Suprapubic skin (tissue), 4 donors: Measurements from ENCODE around the gene PLEKHG4B. TPM values are rescaled to one million over a fixed set of nuclear protein-coding genes. Genes with fewer than 3 reads are reported as not detected.

Source experiments
- DNase-seq, 2 donors: peaks; one replicate each; pipeline ENCODE4 v3.0.0-alpha.2; 2019; ENCODE audit warnings: low spot score in 2 of 2
- H3K27ac ChIP-seq: fragments of 200-600 bp; sonication (generic); one replicate; pipeline ENCODE4 v1.5.1; 2019
- H3K27me3 ChIP-seq: fragments of 200-600 bp; sonication (generic); one replicate; pipeline ENCODE4 v1.5.1; 2019
- H3K36me3 ChIP-seq: fragments of 200-600 bp; sonication (generic); one replicate; pipeline ENCODE4 v1.5.1; 2019
- H3K4me1 ChIP-seq: fragments of 200-600 bp; sonication (generic); one replicate; pipeline ENCODE4 v1.5.1; 2019
- H3K4me3 ChIP-seq: fragments of 200-600 bp; sonication (generic); one replicate; pipeline ENCODE4 v1.5.1; 2019; ENCODE audit warnings: mild to moderate bottlenecking
- H3K9me3 ChIP-seq: fragments of 200-600 bp; sonication (generic); one replicate; pipeline ENCODE4 v1.5.1; 2019
- EP300 ChIP-seq: sonication (generic); formaldehyde crosslinking; IDR thresholded peaks from one replicate; pipeline ENCODE4 v1.6.1; 2017; ENCODE audit warnings: antibody characterized with exemption
- POLR2A ChIP-seq, 2 donors: fragments of 450-650 bp; IDR thresholded peaks; one replicate each; pipeline ENCODE4 v1.6.1; 2017; ENCODE audit warnings: antibody characterized with exemption in 2 of 2, mild to moderate bottlenecking in 2 of 2, moderate library complexity in 2 of 2
- POLR2AphosphoS5 ChIP-seq, 3 donors: sonication (generic); formaldehyde crosslinking; IDR thresholded peaks; one replicate each; pipeline ENCODE4 v1.6.1; 2017; ENCODE audit warnings: antibody characterized with exemption in 3 of 3
- WGBS: methylation state at CpG from one replicate; pipeline ENCODE4 v1.1.5; 2018; 5-methylcytosine and 5-hydroxymethylcytosine counted together
- total RNA-seq, 4 donors: library from RNA; depleted of rRNA; stranded (reverse); fragments of >200 nt; gene quantifications; one replicate each; pipeline ENCODE4 v1.1.0, GENCODE V29; 2016
- TF ChIP-seq, protein P1 (sequence below), 2 donors: fragments of 200-600 bp in 1 of 2; fragments of 450-650 bp in 1 of 2; sonication (generic) in 1 of 2; IDR thresholded peaks; one replicate each; pipeline ENCODE4 v1.5.1; 2016 to 2019; ENCODE audit warnings: antibody characterized with exemption in 2 of 2, mild to moderate bottlenecking in 1 of 2, moderate library complexity in 1 of 2

PLEKHG4B gene
- total RNA-seq, 4 donors from 2014 or later: 0.45 to 2.4 (median 1.2) TPM

DNA sequence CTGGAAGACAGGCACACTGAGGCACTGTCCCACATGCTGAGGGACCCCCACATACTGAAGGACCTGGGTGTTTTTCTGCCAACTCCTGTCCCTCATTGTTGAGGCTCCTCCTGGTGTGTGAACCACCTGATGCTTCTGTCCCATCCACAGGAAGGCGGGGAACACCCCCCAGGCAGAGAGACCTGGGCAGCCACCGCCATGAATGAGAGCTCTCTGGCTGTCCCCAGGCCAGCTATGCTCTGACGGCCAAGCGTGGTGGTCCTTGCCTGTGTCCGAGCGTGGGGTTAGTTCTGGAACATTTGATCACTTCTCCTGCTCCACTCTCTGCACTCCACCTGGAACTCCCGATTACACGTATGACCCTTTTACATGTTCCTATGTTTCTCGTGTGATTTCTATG, 87.4 kb downstream of the PLEKHG4B start:
- TF ChIP-seq EP300 (no peak), POLR2AphosphoS5 (IDR thresholded peaks at IDR 0.05) (no peak), POLR2A (IDR thresholded peaks at IDR 0.05) (no peak)
- TF ChIP-seq, protein P1, sequence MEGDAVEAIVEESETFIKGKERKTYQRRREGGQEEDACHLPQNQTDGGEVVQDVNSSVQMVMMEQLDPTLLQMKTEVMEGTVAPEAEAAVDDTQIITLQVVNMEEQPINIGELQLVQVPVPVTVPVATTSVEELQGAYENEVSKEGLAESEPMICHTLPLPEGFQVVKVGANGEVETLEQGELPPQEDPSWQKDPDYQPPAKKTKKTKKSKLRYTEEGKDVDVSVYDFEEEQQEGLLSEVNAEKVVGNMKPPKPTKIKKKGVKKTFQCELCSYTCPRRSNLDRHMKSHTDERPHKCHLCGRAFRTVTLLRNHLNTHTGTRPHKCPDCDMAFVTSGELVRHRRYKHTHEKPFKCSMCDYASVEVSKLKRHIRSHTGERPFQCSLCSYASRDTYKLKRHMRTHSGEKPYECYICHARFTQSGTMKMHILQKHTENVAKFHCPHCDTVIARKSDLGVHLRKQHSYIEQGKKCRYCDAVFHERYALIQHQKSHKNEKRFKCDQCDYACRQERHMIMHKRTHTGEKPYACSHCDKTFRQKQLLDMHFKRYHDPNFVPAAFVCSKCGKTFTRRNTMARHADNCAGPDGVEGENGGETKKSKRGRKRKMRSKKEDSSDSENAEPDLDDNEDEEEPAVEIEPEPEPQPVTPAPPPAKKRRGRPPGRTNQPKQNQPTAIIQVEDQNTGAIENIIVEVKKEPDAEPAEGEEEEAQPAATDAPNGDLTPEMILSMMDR (IDR thresholded peaks at IDR 0.05): no peak
- H3K36me3 ChIP-seq: no peaks in the 10 kb centered on the region
- H3K9me3 ChIP-seq: no peaks in the 10 kb centered on the region
- WGBS: 94% methylated on average over 9 of the region's 9 CpGs
- H3K4me3 ChIP-seq: no peak overlapping the region
- no peak for DNase-seq
- H3K4me1 ChIP-seq: no peaks in the 10 kb centered on the region
- no peak overlapping the region for H3K27ac ChIP-seq
- H3K27me3 ChIP-seq: peaks cover 12% of the 10 kb centered on the region

DNA sequence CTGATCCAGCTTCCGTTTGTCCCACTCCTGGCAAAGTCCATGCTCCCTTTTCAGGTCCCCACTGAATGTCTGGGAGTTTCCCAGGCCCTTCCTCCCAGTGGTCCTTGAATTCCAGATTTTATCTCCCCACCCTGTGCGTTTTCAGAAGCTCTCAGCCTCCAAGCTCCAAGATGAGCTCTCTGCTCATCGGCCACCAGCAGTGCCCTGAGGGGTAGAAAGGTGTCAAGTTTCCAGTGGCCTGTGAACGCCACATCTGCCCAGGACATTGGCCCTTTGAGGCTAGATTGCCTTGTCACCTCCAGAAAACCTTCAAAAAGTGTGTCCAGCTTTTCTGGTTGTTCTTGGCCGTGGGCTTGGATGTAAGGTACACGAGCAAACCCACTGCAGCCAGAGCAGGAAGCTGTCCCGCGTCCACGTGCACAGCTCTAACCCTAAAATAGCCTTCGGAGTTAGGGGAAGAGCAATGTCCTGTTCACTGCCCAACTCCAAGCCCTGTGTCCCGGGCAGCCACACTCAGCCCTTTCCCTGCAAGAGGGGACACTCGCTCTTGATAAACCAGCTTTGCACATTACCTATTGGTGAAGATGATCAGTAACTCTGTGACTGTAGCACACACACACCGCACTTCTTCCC, 88.4 kb downstream of the PLEKHG4B start:
- H3K36me3 ChIP-seq: no peaks in the 10 kb centered on the region
- TF ChIP-seq, protein P1 (IDR thresholded peaks at IDR 0.05): no peak
- TF ChIP-seq EP300 (no peak), POLR2AphosphoS5 (IDR thresholded peaks at IDR 0.05) (no peak), POLR2A (IDR thresholded peaks at IDR 0.05) (no peak)
- no peaks in the 10 kb centered on the region for H3K9me3 ChIP-seq
- 80% methylated on average over 13 of the region's 13 CpGs for WGBS
- peaks cover 8% of the 10 kb centered on the region for H3K27me3 ChIP-seq
- no peak overlapping the region for H3K27ac ChIP-seq
- no peak overlapping the region for H3K4me3 ChIP-seq
- no peak for DNase-seq
- H3K4me1 ChIP-seq: no peaks in the 10 kb centered on the region

DNA sequence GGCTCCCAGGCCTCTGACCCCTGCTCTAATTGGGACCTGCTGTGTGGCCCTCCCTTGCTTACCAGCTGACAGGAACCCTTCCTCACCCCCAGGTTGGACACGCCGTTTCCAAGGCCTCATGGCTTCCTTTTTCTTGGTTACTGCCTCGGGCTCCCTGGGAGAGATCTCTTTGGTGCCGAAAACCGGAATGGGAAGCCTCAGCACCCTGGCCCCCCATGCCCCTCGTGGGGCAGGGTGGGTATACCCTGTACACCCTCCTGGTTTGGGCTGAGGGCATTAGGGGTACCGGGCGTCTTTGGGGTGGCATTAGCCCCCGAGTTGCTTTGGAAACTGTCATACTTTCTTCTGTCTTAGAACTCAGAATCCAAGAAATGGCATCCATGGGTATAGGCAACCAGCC, 89.2 kb downstream of the PLEKHG4B start:
- Histone ChIP-seq H3K4me3 (no peak overlapping the region), H3K27ac (no peak overlapping the region), H3K4me1 (no peaks in the 10 kb centered on the region), H3K36me3 (no peaks in the 10 kb centered on the region), H3K27me3 (peaks cover 8% of the 10 kb centered on the region), H3K9me3 (no peaks in the 10 kb centered on the region)
- WGBS: 90% methylated on average over 6 of the region's 9 CpGs
- DNase-seq: no peak
- TF ChIP-seq, protein P1 (IDR thresholded peaks at IDR 0.05): no peak
- TF ChIP-seq POLR2AphosphoS5 (IDR thresholded peaks at IDR 0.05) (no peak), EP300 (no peak), POLR2A (IDR thresholded peaks at IDR 0.05) (no peak)

DNA sequence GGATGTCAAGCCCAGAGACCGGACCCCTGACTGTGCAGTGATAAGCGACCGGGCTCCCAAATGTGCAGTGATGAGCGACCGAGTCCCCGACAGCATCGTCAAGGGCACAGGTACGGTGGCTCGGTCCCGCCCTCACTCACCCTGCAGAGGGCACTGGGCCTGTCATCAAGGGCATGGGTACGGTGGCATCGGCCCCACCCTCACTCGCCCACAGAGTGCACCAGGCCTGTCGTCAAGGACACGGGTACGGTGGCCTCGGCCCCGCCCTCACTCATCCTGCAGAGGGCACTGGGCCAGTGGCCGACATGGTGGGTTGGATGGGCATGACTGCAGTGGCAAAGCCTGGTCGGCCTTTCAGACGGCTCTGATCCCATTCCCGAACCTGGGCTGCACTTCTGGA, 89.6 kb downstream of the PLEKHG4B start:
- 94% methylated on average over 5 of the region's 22 CpGs for WGBS

DNA sequence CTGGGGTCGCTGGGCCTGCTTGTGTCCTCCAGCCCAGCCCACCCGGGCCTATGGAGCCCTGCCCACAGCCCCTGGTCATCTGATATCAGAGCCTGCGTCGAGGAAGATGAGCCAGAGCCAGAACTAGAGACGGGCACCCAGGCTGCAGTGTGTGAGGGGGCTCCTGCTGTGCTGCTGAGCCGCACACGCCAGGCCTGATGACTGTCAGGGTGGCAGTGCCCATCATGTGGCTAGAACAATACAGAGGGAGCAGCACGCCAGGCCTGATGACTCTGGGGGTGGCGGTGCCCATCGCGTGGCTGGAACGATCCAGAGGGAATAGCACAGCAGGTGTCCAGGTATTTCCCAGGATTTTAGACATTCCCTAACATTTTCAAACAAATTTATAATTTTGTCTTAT, 90.2 kb downstream of the PLEKHG4B start:
- no peaks in the 10 kb centered on the region for H3K4me1 ChIP-seq
- H3K36me3 ChIP-seq: no peaks in the 10 kb centered on the region
- TF ChIP-seq, protein P1 (IDR thresholded peaks at IDR 0.05): no peak
- TF ChIP-seq EP300 (no peak), POLR2AphosphoS5 (IDR thresholded peaks at IDR 0.05) (no peak), POLR2A (IDR thresholded peaks at IDR 0.05) (no peak)
- no peak overlapping the region for H3K4me3 ChIP-seq
- WGBS: 95% methylated on average over 5 of the region's 12 CpGs
- no peak overlapping the region for H3K27ac ChIP-seq
- H3K27me3 ChIP-seq: peaks cover 8% of the 10 kb centered on the region
- no peak for DNase-seq
- no peaks in the 10 kb centered on the region for H3K9me3 ChIP-seq

More for the DNA sequence above, 89.6 kb downstream of the PLEKHG4B start:
- Histone ChIP-seq H3K27me3 (peaks cover 8% of the 10 kb centered on the region), H3K4me1 (no peaks in the 10 kb centered on the region), H3K36me3 (no peaks in the 10 kb centered on the region), H3K27ac (no peak overlapping the region), H3K9me3 (no peaks in the 10 kb centered on the region), H3K4me3 (no peak overlapping the region)
- no peak for DNase-seq
- TF ChIP-seq POLR2A (IDR thresholded peaks at IDR 0.05) (no peak), EP300 (no peak), POLR2AphosphoS5 (IDR thresholded peaks at IDR 0.05) (no peak)
- TF ChIP-seq, protein P1 (IDR thresholded peaks at IDR 0.05): no peak
